ENCODE results near the gene PODXL.

The PODXL gene

DNA sequence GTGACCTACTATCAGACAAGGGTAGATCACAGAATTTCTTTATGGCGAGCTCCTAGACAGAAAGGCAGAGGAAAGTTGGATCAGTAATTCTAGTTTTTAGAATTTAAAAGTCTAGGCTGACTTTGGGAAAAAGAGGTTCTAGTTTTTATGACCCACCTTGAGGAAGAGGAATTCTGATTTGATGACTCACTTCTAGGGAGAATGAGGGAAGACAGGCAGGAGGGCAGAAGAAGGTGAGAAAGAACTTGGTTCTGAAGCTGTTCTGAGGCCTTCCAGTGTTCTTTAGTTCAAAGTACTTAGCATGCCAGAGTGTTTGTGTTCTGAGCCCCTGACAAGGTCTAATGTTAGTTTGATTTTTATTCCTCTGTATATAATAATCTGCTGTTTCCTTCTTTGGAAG is 97.2 kb downstream of the PODXL start:
- TF ChIP-seq TAF1 (IDR thresholded peaks at IDR 0.05; ENCODE audit: borderline replicate concordance, insufficient read depth, low read length) (no peak), SIN3A (IDR thresholded peaks at IDR 0.05; ENCODE audit: borderline replicate concordance, insufficient read depth, low read length) (no peak), POLR2AphosphoS5 (IDR thresholded peaks at IDR 0.05; ENCODE audit: low read depth, low read length) (no peak), FOXP2 (optimal IDR thresholded peaks at IDR 0.05; ENCODE audit: borderline replicate concordance, extremely low read depth, extremely low read length, insufficient read depth) (no peak)
- TF ChIP-seq, protein P1, sequence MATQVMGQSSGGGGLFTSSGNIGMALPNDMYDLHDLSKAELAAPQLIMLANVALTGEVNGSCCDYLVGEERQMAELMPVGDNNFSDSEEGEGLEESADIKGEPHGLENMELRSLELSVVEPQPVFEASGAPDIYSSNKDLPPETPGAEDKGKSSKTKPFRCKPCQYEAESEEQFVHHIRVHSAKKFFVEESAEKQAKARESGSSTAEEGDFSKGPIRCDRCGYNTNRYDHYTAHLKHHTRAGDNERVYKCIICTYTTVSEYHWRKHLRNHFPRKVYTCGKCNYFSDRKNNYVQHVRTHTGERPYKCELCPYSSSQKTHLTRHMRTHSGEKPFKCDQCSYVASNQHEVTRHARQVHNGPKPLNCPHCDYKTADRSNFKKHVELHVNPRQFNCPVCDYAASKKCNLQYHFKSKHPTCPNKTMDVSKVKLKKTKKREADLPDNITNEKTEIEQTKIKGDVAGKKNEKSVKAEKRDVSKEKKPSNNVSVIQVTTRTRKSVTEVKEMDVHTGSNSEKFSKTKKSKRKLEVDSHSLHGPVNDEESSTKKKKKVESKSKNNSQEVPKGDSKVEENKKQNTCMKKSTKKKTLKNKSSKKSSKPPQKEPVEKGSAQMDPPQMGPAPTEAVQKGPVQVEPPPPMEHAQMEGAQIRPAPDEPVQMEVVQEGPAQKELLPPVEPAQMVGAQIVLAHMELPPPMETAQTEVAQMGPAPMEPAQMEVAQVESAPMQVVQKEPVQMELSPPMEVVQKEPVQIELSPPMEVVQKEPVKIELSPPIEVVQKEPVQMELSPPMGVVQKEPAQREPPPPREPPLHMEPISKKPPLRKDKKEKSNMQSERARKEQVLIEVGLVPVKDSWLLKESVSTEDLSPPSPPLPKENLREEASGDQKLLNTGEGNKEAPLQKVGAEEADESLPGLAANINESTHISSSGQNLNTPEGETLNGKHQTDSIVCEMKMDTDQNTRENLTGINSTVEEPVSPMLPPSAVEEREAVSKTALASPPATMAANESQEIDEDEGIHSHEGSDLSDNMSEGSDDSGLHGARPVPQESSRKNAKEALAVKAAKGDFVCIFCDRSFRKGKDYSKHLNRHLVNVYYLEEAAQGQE (IDR thresholded peaks at IDR 0.05; ENCODE audit: insufficient read depth in 1 of 2, low read depth in 2 of 2, low read length in 2 of 2): no peak

DNA sequence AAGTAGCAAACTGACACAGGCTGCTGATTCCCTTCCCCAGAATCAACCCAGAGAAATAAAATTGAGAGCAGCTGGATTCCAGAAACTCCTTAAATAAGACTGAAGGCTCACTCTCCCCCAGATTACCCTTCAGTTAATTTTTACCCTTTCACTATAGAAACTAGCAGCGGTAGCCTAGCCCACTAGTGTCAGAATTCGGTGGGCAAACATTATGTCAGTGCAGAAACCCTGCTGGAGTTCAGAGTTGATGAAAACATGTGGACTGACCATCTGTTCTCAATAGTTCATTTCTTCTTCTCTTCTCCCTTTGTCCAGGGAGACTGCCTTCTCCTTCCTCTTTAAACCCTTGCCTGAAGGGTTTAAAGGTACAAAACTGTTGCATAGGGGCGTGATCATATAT is 100.1 kb downstream of the PODXL start:
- TF ChIP-seq TAF1 (IDR thresholded peaks at IDR 0.05; ENCODE audit: borderline replicate concordance, insufficient read depth, low read length): no peak
- TF ChIP-seq, protein P1 (IDR thresholded peaks at IDR 0.05; ENCODE audit: insufficient read depth in 1 of 2, low read depth in 2 of 2, low read length in 2 of 2): no peak
- TF ChIP-seq FOXP2 (optimal IDR thresholded peaks at IDR 0.05; ENCODE audit: borderline replicate concordance, extremely low read depth, extremely low read length, insufficient read depth): no peak
- TF ChIP-seq SIN3A (IDR thresholded peaks at IDR 0.05; ENCODE audit: borderline replicate concordance, insufficient read depth, low read length): no peak
- TF ChIP-seq POLR2AphosphoS5 (IDR thresholded peaks at IDR 0.05; ENCODE audit: low read depth, low read length): no peak

DNA sequence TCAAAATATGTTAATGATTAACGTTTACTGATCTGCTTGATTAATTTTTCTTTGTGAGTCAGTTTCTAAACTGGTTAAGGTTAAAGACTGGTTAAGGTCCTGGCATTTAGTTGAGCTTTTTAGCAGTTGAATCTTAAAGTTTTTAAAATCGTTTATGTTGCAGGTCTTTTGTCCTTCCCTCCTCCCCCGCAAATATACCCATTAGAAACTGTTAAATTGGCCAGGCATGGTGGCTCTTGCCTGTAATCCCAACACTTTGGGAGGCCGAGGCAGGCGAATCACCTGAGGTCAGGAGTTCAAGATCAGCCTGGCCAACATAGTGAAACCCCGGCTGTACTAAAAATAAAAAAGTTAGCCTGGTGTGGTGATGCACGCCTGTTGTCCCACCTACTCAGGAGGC is 100.9 kb downstream of the PODXL start:
- TF ChIP-seq FOXP2 (optimal IDR thresholded peaks at IDR 0.05; ENCODE audit: borderline replicate concordance, extremely low read depth, extremely low read length, insufficient read depth) (no peak), SIN3A (IDR thresholded peaks at IDR 0.05; ENCODE audit: borderline replicate concordance, insufficient read depth, low read length) (no peak), TAF1 (IDR thresholded peaks at IDR 0.05; ENCODE audit: borderline replicate concordance, insufficient read depth, low read length) (no peak), POLR2AphosphoS5 (IDR thresholded peaks at IDR 0.05; ENCODE audit: low read depth, low read length) (no peak)
- TF ChIP-seq, protein P1 (IDR thresholded peaks at IDR 0.05; ENCODE audit: insufficient read depth in 1 of 2, low read depth in 2 of 2, low read length in 2 of 2): no peak

DNA sequence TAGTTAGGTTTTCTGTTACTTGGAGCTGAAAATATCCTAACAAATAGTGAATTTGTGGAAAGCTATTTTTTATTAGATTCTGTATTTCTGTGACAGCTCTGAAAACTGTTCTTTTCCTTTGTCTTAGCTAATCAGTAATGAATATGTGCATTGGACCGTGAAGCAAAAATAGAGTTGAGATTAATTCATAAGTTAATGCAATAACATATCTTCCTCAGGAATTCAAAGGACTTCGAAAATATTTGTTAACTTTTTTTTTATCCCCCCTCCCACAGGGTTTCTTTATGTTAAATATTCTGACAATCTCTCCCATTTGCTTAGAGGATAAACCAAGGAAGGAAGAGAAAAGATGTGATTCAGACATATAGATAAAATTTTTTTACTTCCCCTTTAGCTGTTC is 101.4 kb downstream of the PODXL start:
- TF ChIP-seq SIN3A (IDR thresholded peaks at IDR 0.05; ENCODE audit: borderline replicate concordance, insufficient read depth, low read length) (no peak), POLR2AphosphoS5 (IDR thresholded peaks at IDR 0.05; ENCODE audit: low read depth, low read length) (no peak), TAF1 (IDR thresholded peaks at IDR 0.05; ENCODE audit: borderline replicate concordance, insufficient read depth, low read length) (no peak), FOXP2 (optimal IDR thresholded peaks at IDR 0.05; ENCODE audit: borderline replicate concordance, extremely low read depth, extremely low read length, insufficient read depth) (no peak)
- TF ChIP-seq, protein P1 (IDR thresholded peaks at IDR 0.05; ENCODE audit: insufficient read depth in 1 of 2, low read depth in 2 of 2, low read length in 2 of 2): no peak

DNA sequence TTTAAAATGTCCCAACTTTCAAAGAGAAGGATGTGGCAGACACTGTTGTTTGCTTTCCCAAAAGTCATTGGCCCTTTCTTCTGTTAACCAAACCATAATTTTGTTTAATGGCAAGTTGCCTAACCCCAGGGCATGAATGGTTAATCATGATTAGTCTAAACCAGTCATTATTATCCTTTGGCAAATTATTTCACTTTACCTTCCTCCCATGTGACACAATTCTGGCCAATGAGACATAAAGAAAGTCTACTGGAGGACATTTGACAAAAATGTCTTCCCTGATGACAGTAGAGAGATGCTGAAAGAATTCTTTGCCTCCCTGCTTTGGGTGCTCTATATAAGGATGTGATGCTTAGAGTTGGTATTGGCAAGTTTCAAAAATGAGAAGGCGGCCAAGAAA is 101.9 kb downstream of the PODXL start:
- TF ChIP-seq SIN3A (IDR thresholded peaks at IDR 0.05; ENCODE audit: borderline replicate concordance, insufficient read depth, low read length): no peak
- no peak for TF ChIP-seq TAF1 (IDR thresholded peaks at IDR 0.05; ENCODE audit: borderline replicate concordance, insufficient read depth, low read length)
- TF ChIP-seq FOXP2 (optimal IDR thresholded peaks at IDR 0.05; ENCODE audit: borderline replicate concordance, extremely low read depth, extremely low read length, insufficient read depth): no peak
- no peak for TF ChIP-seq POLR2AphosphoS5 (IDR thresholded peaks at IDR 0.05; ENCODE audit: low read depth, low read length)
- TF ChIP-seq, protein P1 (IDR thresholded peaks at IDR 0.05; ENCODE audit: insufficient read depth in 1 of 2, low read depth in 2 of 2, low read length in 2 of 2): no peak
